BE2C (cell line): ENCODE results near the gene BMERB1.

ENCODE experiments used
- DNase-seq: peaks from one replicate; pipeline ENCODE4 v3.0.0-alpha.2; 2020
- H3K27me3 ChIP-seq: fragments of 250-450 bp; sonication (Bioruptor Pico); 2 replicates; pipeline ENCODE4 v1.5.1; 2020; ENCODE audit warnings: mild to moderate bottlenecking
- H3K36me3 ChIP-seq: fragments of 250-450 bp; sonication (Bioruptor Pico); 2 replicates; pipeline ENCODE4 v1.5.1; 2020; ENCODE audit warnings: mild to moderate bottlenecking
- H3K4me1 ChIP-seq: fragments of 250-450 bp; sonication (Bioruptor Pico); 2 replicates; pipeline ENCODE4 v1.5.1; 2020
- H3K4me3 ChIP-seq: 2 replicates; pipeline ENCODE4 v1.5.1; 2011; ENCODE audit warnings: low read depth, low read length
- H3K9me3 ChIP-seq: fragments of 250-450 bp; sonication (Bioruptor Pico); 2 replicates; pipeline ENCODE4 v1.5.1; 2020
- TF ChIP-seq, protein P1 (sequence below): IDR thresholded peaks from 2 replicates; pipeline ENCODE4 v1.5.1; 2012; ENCODE audit warnings: mild to moderate bottlenecking, low read depth, low read length

The BMERB1 gene

DNA sequence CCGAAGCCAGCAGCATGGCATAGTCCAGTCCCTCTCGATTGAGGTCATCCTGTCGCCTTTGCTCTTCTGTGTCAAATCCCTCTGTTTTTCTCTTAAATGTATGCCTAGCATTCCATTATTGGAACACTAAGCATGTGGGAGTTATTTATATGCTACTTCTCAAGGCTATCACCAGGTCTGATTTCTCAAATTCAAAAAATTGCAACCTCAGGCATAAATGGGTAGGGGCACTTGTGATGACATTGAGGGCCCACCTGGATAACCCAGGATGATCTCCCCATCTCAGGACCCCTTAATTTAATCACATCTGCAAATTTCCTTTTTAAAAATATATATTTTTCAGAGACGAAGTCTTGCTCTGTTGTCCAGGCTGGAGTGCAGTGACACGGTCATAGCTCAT lies 95.7 kb downstream of the BMERB1 start:
- H3K9me3 ChIP-seq, result no peaks in the 10 kb centered on the region
- no peak overlapping the region for H3K4me3 ChIP-seq
- DNase-seq, result no peak
- H3K27me3 ChIP-seq, result no peaks in the 10 kb centered on the region
- no peaks in the 10 kb centered on the region for H3K4me1 ChIP-seq
- H3K36me3 ChIP-seq, result no peaks in the 10 kb centered on the region
- TF ChIP-seq, protein P1, sequence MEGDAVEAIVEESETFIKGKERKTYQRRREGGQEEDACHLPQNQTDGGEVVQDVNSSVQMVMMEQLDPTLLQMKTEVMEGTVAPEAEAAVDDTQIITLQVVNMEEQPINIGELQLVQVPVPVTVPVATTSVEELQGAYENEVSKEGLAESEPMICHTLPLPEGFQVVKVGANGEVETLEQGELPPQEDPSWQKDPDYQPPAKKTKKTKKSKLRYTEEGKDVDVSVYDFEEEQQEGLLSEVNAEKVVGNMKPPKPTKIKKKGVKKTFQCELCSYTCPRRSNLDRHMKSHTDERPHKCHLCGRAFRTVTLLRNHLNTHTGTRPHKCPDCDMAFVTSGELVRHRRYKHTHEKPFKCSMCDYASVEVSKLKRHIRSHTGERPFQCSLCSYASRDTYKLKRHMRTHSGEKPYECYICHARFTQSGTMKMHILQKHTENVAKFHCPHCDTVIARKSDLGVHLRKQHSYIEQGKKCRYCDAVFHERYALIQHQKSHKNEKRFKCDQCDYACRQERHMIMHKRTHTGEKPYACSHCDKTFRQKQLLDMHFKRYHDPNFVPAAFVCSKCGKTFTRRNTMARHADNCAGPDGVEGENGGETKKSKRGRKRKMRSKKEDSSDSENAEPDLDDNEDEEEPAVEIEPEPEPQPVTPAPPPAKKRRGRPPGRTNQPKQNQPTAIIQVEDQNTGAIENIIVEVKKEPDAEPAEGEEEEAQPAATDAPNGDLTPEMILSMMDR, result no peak

DNA sequence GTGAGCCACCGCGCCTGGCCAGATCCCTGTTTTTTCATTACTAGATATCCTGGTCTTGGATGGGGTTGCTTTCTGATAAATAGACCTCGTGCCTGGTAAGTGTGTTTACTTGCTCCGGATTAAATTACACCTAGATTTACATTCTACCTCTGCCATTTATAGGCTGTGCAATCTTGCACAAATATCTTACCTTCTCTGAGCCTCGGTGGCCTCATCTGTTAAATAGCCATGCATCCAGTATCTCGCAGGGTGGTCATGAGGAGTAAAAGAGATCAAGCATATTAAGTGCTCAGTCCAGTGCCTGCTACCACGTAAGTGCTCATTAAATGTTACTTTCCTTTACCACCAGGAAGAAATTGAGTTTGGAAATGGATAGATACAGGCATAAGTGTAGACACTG lies 98.4 kb downstream of the BMERB1 start:
- DNase-seq, result no peak
- H3K9me3 ChIP-seq, result no peaks in the 10 kb centered on the region
- no peaks in the 10 kb centered on the region for H3K27me3 ChIP-seq
- TF ChIP-seq, protein P1, result no peak
- no peaks in the 10 kb centered on the region for H3K36me3 ChIP-seq
- H3K4me1 ChIP-seq, result no peaks in the 10 kb centered on the region
- H3K4me3 ChIP-seq, result no peak overlapping the region

GRCh38 chr16:15533386-15533785 lies 99.0 kb downstream of the BMERB1 start:
- TF ChIP-seq, protein P1, result no peak
- no peak overlapping the region for H3K4me3 ChIP-seq
- H3K36me3 ChIP-seq, result no peaks in the 10 kb centered on the region
- no peaks in the 10 kb centered on the region for H3K4me1 ChIP-seq
- DNase-seq, result no peak
- no peaks in the 10 kb centered on the region for H3K9me3 ChIP-seq
- no peaks in the 10 kb centered on the region for H3K27me3 ChIP-seq

DNA sequence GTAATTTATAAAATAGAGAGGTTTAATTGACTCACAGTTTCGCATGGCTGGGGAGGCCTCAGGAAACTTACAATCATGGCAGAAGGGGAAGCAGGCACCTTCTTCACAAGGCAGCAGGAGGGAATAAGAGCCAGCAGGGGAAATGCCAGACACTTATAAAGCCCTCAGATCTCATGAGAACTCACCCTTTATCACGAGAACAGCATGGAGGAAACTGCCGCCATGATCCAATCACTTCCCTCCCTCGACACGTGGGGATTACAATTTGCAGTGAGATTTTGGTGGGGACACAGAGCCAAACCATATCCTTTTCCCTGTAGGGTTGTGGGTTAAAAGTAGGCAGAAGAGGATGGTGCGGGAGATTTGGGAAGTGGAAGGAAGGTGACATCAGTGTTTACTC lies 101.4 kb downstream of the BMERB1 start:
- Histone ChIP-seq H3K9me3 (no peaks in the 10 kb centered on the region), H3K36me3 (no peaks in the 10 kb centered on the region), H3K4me1 (no peaks in the 10 kb centered on the region), H3K4me3 (no peak overlapping the region), H3K27me3 (no peaks in the 10 kb centered on the region)
- TF ChIP-seq, protein P1, result no peak
- DNase-seq, result no peak

DNA sequence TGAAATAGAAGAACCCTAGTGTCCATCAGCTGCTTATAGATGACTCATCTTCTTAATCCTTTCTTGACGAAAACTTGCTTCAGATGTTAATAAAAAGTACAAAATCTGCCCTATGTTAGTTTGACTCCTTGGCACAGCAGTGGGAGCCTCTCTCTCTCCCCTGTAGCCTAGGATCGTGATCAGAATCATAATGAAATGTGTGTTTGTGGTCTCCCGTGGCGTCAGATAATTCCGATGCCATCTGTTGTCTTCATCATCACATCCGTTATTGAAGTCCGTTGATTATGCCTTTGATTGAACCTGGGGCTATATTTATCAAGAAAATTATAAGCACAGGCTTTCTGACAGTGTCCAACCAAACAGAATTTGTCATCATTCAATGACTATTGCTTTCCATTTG lies 102.5 kb downstream of the BMERB1 start:
- no peak overlapping the region for H3K4me3 ChIP-seq
- H3K27me3 ChIP-seq, result no peaks in the 10 kb centered on the region
- H3K36me3 ChIP-seq, result no peaks in the 10 kb centered on the region
- H3K9me3 ChIP-seq, result no peaks in the 10 kb centered on the region
- TF ChIP-seq, protein P1, result no peak
- no peaks in the 10 kb centered on the region for H3K4me1 ChIP-seq
- DNase-seq, result no peak

- no peak overlapping the region for H3K4me3 ChIP-seq
- no peaks in the 10 kb centered on the region for H3K27me3 ChIP-seq
- TF ChIP-seq, protein P1, result no peak
- H3K4me1 ChIP-seq, result no peaks in the 10 kb centered on the region
- DNase-seq, result no peak
- H3K36me3 ChIP-seq, result no peaks in the 10 kb centered on the region
- no peaks in the 10 kb centered on the region for H3K9me3 ChIP-seq
These were observed 104.1 kb downstream of the BMERB1 start for GRCh38 chr16:15538507-15538906.
